ENCODE data around the gene TRIM66.

The TRIM66 gene

DNA sequence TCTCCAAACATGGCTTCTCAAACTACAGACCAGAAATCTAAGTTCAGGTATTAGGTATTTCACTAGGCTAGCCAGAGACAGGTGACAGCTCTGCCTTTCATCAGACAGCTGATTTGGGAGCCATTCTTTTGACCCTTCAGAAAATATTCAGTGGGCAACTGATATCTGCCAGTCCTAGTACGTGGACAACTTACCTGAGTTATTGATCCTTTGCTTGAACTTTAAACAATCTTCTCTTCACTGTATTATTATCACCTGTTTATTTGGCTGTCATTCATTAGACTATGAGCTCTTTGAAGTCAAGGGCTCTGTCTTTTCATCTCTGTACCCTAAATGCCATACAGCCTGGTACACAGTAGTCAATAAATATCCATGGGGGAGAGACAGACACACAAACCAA lies 17.2 kb downstream of the TRIM66 start:
- Histone ChIP-seq H3K9ac (ENCODE audit: insufficient read length) (no peak overlapping the region), H3K4me3 (no peak overlapping the region), H3K27ac (no peak overlapping the region), H3K9me3 (ENCODE audit: low read depth, low read length) (no peaks in the 10 kb centered on the region), H3K36me3 (ENCODE audit: insufficient read depth, low read length) (0 out of 2 replicates have a peak, but pooled peaks cover 5% of the 10 kb centered on the region)
- DNase-seq (ENCODE audit: low read depth, low spot score) = no peak
- TF ChIP-seq EZH2 (IDR thresholded peaks at IDR 0.05) (no peak), POLR2AphosphoS5 (IDR thresholded peaks at IDR 0.05; ENCODE audit: borderline replicate concordance, low read depth, low read length) (no peak), FOXP2 (optimal IDR thresholded peaks at IDR 0.05; ENCODE audit: control extremely low read depth, extremely low read length, insufficient read depth) (no peak)

DNA sequence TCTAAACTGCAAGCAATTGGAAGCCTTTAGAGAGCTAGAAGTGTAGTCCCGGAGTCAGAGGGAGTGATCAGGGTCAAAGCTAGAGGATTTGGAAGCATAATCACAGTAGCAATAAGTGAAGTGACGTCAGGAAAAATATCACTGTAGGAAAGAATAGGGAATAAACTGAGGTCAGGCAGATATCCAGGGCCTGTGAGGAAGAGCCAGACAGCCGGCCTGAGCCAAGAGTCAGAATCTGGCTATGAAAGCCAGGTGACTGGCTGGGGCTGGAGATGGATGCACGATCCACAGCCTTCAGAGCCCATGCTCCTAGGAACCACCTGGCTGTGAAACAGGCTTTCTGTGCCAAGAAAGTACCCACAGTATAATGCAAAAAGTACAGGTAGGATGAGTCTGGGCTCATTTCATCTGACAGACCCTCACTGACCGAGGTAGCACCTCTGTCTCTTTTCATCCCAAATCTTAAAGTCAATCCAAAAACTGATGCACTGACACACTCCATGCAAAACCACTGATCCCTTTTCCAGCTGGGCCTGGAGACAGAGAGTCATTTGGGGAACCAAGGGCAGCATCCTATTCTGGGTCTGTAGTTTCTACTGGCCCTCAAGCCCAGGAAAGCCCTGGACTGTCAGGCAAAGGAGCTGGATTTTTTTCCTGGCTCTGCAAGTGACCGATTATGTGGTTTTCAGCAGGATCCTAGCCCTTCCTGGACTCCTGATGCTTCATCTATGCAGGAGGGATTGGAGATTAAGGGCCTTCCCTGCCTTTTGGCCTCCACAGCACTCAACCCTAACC lies 21.3 kb downstream of the TRIM66 start:
- Histone ChIP-seq H3K9me3 (ENCODE audit: low read depth, low read length) (no peaks in the 10 kb centered on the region), H3K27ac (no peak overlapping the region), H3K4me3 (no peak overlapping the region), H3K36me3 (ENCODE audit: insufficient read depth, low read length) (no peaks in the 10 kb centered on the region), H3K9ac (ENCODE audit: insufficient read length) (no peak overlapping the region)
- no peak for DNase-seq (ENCODE audit: low read depth, low spot score)
- TF ChIP-seq FOXP2 (optimal IDR thresholded peaks at IDR 0.05; ENCODE audit: control extremely low read depth, extremely low read length, insufficient read depth) (no peak), POLR2AphosphoS5 (IDR thresholded peaks at IDR 0.05; ENCODE audit: borderline replicate concordance, low read depth, low read length) (no peak), EZH2 (IDR thresholded peaks at IDR 0.05) (no peak)

DNA sequence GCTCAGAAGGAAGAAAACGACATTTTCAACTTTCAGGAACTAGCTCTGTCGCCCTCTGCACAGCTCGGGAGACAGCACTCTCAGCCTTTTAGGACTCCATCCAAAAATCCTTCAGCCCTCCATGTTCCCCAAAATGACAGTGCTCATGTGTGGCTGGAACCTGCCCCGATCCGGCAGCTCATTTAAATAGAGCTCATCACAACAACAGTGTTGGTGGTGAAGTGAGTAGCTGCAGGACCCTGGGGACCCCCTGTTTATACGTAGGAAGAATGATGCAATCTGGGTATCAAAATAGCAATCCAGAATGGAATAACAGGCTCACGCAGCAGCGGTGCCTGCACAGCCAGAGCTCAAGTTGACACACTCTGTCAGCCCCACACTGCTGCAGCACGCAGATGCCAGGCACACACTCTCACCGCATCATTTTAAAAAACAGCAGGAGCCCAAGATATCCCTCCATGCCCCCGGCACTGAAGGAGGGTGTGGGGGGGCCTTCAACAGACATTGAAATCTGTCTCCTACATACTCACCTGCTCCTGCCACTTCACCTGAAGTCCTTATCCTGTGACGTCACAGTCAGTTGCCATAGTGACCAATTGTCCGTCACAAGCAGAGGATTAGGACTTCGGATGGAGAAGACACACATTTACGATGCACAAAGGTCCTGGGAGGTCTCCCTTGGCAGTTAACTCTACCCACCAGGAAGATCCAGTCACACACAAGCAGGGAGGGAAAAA lies 24.0 kb downstream of the TRIM66 start:
- DNase-seq (ENCODE audit: low read depth, low spot score) = no peak
- no peak for TF ChIP-seq EZH2 (IDR thresholded peaks at IDR 0.05)
- no peak for TF ChIP-seq FOXP2 (optimal IDR thresholded peaks at IDR 0.05; ENCODE audit: control extremely low read depth, extremely low read length, insufficient read depth)
- no peak for TF ChIP-seq POLR2AphosphoS5 (IDR thresholded peaks at IDR 0.05; ENCODE audit: borderline replicate concordance, low read depth, low read length)
- H3K27ac ChIP-seq = no peak overlapping the region
- H3K36me3 ChIP-seq (ENCODE audit: insufficient read depth, low read length) = no peaks in the 10 kb centered on the region
- H3K4me3 ChIP-seq = no peak overlapping the region; the same call in 1 of the 2 replicates
- no peaks in the 10 kb centered on the region for H3K9me3 ChIP-seq (ENCODE audit: low read depth, low read length)
- no peak overlapping the region for H3K9ac ChIP-seq (ENCODE audit: insufficient read length)

- no peak for DNase-seq (ENCODE audit: low read depth, low spot score)
- Histone ChIP-seq H3K4me3 (no peak overlapping the region), H3K9ac (ENCODE audit: insufficient read length) (no peak overlapping the region), H3K36me3 (ENCODE audit: insufficient read depth, low read length) (no peaks in the 10 kb centered on the region), H3K27ac (no peak overlapping the region), H3K9me3 (ENCODE audit: low read depth, low read length) (no peaks in the 10 kb centered on the region)
- TF ChIP-seq EZH2 (IDR thresholded peaks at IDR 0.05) (no peak), FOXP2 (optimal IDR thresholded peaks at IDR 0.05; ENCODE audit: control extremely low read depth, extremely low read length, insufficient read depth) (no peak), POLR2AphosphoS5 (IDR thresholded peaks at IDR 0.05; ENCODE audit: borderline replicate concordance, low read depth, low read length) (no peak)
Measured at GRCh38 chr11:8656291-8656690, 26.2 kb downstream of the TRIM66 start.

GRCh38 chr11:8654503-8654902 lies 28.0 kb downstream of the TRIM66 start:
- no peak for DNase-seq (ENCODE audit: low read depth, low spot score)
- TF ChIP-seq POLR2AphosphoS5 (IDR thresholded peaks at IDR 0.05; ENCODE audit: borderline replicate concordance, low read depth, low read length) (no peak), FOXP2 (optimal IDR thresholded peaks at IDR 0.05; ENCODE audit: control extremely low read depth, extremely low read length, insufficient read depth) (no peak), EZH2 (IDR thresholded peaks at IDR 0.05) (no peak)
- Histone ChIP-seq H3K36me3 (ENCODE audit: insufficient read depth, low read length) (no peaks in the 10 kb centered on the region), H3K9ac (ENCODE audit: insufficient read length) (no peak overlapping the region), H3K4me3 (no peak overlapping the region), H3K9me3 (ENCODE audit: low read depth, low read length) (no peaks in the 10 kb centered on the region), H3K27ac (no peak overlapping the region)

- H3K36me3 ChIP-seq (ENCODE audit: insufficient read depth, low read length) = no peaks in the 10 kb centered on the region; the same call in 1 of the 2 replicates
- no peak overlapping the region for H3K9ac ChIP-seq (ENCODE audit: insufficient read length)
- H3K4me3 ChIP-seq = no peak overlapping the region
- H3K9me3 ChIP-seq (ENCODE audit: low read depth, low read length) = no peaks in the 10 kb centered on the region
- TF ChIP-seq EZH2 (IDR thresholded peaks at IDR 0.05) (no peak), FOXP2 (optimal IDR thresholded peaks at IDR 0.05; ENCODE audit: control extremely low read depth, extremely low read length, insufficient read depth) (no peak), POLR2AphosphoS5 (IDR thresholded peaks at IDR 0.05; ENCODE audit: borderline replicate concordance, low read depth, low read length) (no peak)
- no peak for DNase-seq (ENCODE audit: low read depth, low spot score)
- H3K27ac ChIP-seq = no peak overlapping the region
Measured at GRCh38 chr11:8652140-8652539, 30.3 kb downstream of the TRIM66 start.

DNA sequence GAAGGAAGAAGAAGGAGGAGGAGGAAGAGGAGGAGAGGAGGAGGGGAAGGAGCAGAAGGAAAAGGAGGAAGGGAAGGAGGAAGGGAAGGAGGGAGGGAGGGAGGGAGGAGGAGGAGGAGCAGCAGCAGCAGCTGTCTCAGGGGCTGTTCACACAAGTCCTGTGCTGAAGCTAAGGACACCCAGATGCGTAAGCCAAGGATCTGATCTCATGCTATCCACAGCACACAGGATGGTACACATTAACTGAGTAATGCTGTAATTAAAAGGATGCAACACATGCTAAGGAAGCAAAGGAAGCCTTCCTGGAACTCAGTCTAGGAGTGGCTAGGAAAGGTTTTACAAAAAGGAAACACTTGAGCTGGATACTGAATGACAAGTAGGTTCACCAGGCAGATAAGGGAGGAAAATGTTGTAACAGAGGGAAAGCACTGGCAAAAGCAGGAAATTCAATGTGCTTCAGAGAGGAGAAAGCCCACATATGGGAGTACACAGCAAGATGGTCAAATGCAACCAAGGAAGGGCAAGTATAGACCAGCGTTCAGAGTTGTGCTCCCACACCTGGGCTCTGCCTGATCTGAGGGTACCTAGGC lies 32.0 kb downstream of the TRIM66 start:
- no peak overlapping the region for H3K27ac ChIP-seq
- no peaks in the 10 kb centered on the region for H3K9me3 ChIP-seq (ENCODE audit: low read depth, low read length)
- H3K36me3 ChIP-seq (ENCODE audit: insufficient read depth, low read length) = peaks cover 8% of the 10 kb centered on the region; the same call in 1 of the 2 replicates
- TF ChIP-seq POLR2AphosphoS5 (IDR thresholded peaks at IDR 0.05; ENCODE audit: borderline replicate concordance, low read depth, low read length) (no peak), FOXP2 (optimal IDR thresholded peaks at IDR 0.05; ENCODE audit: control extremely low read depth, extremely low read length, insufficient read depth) (no peak), EZH2 (IDR thresholded peaks at IDR 0.05) (no peak)
- DNase-seq (ENCODE audit: low read depth, low spot score) = no peak
- H3K4me3 ChIP-seq = no peak overlapping the region
- no peak overlapping the region for H3K9ac ChIP-seq (ENCODE audit: insufficient read length)

GRCh38 chr11:8649361-8649760 lies 33.1 kb downstream of the TRIM66 start:
- Histone ChIP-seq H3K4me3 (no peak overlapping the region), H3K9me3 (ENCODE audit: low read depth, low read length) (no peaks in the 10 kb centered on the region), H3K9ac (ENCODE audit: insufficient read length) (no peak overlapping the region), H3K36me3 (ENCODE audit: insufficient read depth, low read length) (peaks cover 12% of the 10 kb centered on the region; the same call in 1 of the 2 replicates), H3K27ac (no peak overlapping the region)
- TF ChIP-seq FOXP2 (optimal IDR thresholded peaks at IDR 0.05; ENCODE audit: control extremely low read depth, extremely low read length, insufficient read depth) = no peak
- TF ChIP-seq POLR2AphosphoS5 (IDR thresholded peaks at IDR 0.05; ENCODE audit: borderline replicate concordance, low read depth, low read length) = no peak
- no peak for TF ChIP-seq EZH2 (IDR thresholded peaks at IDR 0.05)
- no peak for DNase-seq (ENCODE audit: low read depth, low spot score)
